Dedifferentiated amniotic fluid mesenchymal stem cell (primary cell): ENCODE measurements around the gene TMEM135.

ENCODE experiments used
- DNase-seq: peaks from one replicate; pipeline ENCODE4 v3.0.0-alpha.2; 2016; ENCODE audit errors: extremely low spot score

The TMEM135 gene

DNA sequence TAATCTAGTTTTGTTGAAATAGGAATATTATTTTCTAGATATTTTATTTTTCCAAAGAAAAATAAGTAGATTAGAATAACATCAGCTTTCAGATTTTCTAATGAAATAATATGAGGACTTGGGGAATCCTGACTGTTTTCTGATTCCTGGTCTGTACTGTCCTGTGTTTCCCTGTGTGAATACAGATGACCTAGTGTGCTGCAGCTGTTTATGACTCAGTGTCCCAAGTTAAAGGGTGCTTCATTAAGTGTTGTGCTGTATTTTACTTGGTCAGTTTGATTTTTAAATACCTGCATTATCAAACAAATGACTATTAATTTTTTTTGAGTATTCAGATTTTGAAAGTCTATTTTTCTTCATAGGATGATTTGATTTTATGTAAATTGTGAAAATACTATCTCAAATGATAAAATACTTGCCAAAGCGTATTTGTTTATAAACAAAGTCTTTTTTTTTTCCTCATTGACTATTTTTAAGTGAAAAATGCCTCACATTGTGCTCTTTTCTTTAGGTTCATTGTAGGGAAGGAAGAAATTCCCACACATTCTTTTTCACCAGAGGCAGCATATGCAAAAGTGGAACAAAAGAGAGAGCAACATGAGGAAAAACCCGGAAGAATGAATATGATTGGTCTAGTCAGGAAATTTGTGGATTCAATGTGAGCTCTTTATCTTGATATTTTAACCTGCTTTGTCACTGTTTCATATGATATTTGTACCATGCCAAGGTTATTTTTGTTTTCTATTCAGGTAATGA, 264.2 kb downstream of the TMEM135 start:
- no peak for DNase-seq

DNA sequence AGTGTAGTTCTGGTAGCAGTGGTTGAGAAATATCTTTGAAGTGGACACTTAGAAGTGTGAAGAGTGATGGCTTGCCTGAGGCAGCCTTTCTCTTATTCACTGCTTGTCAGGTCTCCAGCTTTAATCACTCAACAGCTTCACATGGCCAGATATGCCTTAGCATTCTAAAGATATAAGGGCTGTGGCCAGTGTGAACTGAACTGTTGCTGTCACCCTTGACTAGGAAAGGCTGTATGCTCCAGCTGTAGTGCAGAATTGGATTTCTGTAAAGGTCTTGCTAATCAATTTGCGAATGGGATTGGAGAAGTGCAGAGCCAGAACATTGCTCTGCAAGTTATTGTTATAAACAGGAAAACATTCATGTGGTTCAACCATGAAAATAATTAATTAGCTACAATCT, 266.7 kb downstream of the TMEM135 start:
- DNase-seq: no peak

DNA sequence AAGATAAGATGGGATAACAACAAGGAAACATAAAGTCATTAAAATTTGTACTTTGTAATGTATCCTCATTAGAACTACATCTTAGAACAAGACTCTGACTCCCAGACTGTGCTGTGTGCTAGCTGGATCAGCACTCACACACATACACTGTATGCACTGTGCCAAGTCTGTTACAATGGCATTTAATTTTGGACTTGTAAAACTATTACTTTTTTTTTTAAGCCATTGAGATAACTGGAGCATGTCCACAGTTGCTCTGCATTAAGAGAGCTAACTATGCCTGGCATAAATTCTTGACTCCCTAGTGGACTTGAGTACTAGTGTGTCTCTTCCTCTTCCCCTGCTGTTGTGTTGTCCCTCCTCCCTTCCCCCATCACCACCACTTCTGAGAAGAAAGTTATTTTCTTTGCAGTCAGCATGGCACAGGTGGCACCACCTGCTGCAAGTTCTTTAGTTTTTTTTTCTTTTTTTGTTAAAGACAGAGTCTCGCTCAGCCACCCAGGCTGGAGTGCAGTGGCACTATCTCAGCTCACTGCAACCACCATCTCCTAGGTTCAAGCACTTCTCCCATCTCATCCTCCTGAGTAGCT, 268.6 kb downstream of the TMEM135 start:
- DNase-seq: peak; percentile 46

DNA sequence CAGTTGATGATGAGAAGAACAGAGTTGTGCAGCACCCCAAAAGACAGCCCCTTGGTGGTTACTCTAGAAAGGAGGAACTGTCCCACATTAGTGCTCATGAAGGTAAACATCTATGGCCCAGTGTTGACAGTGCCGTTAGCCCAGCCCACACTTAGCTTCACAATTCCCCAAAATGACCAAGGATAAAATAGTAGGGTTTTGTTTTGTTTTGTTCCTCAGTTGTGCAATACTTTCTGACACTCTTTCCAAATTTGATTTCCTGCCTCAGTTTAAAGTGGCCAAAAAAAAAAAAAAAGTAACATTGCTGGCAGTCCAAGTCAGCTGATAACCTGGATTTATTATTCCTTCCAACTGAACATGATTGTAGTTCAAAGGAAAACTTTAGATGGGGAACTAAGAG, 269.4 kb downstream of the TMEM135 start:
- no peak for DNase-seq

DNA sequence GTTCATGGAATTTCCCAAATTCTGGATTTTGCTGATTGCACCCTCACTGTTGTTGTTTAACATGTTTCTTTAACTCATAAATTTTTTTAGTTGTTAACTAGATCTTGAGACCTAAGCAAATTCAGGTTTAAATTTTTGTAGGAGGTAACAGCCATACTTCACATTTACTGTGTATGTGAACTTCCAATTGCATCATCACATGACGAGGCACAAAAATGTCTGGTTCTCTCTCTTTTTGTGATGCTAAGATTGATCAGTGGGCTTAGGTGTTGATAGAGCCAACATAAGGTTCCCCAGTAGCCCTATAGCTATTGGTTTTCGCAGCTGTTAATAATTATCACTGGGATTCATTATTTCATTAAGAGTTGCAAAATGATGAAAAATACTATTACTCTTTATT, 277.5 kb downstream of the TMEM135 start:
- no peak for DNase-seq

DNA sequence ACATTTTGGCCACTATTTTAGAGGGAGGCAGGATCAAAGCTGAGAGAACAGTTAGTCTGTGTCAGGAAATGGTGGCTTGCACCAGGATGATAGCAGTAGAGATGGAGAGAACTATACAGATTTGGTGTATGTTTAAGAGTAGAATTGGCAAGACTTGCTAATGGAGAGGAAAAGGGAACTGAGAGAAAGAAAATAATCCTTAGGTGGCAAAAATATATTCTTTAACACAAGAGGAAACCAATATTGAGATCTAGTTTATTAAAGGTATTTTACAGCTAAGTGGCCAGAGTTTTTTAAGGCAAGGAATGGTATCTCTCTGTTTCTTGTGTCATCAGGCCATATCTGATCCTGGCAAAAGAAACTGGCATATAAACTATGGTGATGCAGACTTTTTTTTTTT, 278.8 kb downstream of the TMEM135 start:
- no peak for DNase-seq

DNA sequence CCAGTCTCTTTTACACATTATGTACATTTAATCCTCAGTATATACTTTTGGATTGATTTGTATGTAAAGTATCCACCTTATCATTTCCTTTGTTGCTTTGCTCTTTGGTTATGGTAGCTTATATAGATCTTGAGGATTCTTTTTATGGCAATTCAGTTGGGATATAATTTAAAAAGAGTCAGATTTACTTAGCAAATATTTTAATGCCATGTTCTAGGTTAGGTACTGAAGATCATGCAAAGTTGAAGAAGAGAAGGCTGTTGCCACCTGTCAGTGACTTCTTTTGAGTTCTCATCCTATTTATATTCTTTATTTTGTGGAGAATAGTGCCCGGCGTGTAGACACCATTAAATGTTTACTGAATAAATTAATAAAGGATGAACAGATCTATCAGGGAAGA, 279.7 kb downstream of the TMEM135 start:
- DNase-seq: no peak

DNA sequence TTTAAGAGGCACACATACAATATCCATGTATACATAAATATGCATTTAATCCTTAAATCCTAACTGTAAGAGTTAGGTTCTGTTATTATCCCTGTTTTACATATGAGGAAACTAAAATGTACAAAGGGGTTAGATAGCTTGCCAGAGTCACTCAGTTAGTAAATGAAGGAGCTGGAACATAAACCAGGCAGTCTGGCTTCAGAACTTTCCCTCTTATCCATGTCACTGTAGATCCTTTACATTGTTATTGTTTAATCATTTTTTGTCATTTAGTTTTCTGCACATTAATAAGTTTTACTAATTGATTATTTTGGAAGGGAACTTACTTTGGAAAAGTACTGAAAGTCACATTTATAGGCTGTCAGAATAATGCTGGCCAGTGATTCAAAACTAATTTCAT, 282.4 kb downstream of the TMEM135 start:
- DNase-seq: no peak

DNA sequence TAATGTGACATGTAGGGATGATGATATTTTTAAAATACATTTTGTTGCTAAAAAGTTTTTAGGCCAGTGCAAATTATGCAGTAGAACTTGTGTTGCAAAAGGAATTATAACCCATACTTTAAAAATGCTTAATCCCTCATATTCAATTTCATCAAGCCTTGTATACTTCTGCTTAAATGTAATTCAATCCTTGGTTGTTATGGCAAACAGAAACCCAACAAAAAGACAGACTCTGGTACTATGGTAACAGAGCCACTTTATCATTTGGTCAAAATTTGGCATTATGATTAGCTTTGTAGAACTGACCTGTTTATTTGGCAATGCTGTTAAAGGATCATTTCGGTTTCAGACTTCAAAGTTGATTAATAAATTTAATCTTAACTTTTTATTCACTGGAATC, 284.8 kb downstream of the TMEM135 start:
- DNase-seq: peak; percentile 30

DNA sequence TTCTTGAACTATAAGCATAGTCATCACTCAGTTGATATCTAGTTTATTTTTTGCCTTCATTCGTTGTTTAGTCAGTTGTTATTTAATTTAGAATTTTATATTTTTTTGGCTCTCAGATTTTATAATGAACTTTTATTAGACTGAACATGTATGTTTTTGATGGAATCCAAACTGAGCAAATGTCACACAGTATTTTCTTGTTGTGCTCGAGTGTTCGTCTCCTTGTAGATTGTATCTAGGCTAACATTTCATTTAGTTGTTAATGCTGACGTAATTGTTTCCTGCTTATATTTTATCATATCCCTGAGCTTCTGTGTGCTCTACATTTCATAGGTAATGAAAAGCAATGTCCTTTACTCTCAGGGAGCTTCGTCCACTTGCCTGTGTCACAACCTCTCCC, 286.2 kb downstream of the TMEM135 start:
- no peak for DNase-seq

DNA sequence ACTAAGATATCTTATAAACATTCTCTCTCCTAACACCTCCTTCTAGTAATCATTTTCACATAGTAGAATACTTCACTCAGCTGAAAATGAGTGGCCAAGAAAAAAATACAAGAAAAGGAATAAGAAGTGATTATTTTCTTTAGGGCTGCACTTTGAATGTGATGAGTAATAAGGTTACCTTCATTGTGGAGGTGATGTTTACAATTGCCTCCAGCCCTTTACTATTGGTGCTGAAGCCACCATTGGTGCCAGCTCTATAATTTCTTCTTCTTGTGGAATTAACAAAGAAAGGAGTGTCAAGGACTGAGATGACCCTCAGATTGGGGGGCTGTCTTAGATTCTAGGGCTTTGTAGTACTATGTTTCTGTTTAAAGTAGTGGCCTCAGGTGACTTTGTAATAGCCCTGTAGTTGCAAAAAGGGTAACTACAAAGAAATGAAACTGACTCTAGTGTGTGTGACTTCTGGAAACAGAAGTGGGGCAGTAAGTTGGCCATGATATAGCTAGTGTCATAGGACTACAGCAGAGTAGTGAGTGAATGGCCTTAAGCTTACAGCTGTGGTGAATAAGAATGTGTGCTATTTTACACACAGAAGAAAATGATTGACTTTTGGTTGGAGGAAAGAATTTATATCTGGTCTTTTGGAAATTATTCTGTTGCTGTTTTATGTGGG, 287.2 kb downstream of the TMEM135 start:
- DNase-seq: no peak

DNA sequence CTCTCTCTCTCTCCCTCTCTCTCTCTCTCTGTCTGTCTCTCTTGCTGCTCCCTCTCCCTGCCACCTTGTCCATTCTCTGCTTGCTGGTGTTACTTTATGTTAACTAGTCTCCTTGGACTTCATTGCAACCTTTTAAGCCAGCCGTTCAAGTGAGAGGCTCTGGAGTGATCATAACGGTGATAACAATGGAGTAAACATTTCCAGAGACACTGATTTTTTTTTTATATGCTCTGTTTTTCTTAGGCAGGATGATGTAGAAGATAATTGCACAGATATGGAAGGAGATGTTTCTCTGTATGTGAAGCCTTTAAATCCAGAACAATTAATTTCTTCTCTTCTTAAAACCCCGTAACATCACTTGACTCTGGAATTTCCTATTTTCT, 287.7 kb downstream of the TMEM135 start:
- no peak for DNase-seq

DNA sequence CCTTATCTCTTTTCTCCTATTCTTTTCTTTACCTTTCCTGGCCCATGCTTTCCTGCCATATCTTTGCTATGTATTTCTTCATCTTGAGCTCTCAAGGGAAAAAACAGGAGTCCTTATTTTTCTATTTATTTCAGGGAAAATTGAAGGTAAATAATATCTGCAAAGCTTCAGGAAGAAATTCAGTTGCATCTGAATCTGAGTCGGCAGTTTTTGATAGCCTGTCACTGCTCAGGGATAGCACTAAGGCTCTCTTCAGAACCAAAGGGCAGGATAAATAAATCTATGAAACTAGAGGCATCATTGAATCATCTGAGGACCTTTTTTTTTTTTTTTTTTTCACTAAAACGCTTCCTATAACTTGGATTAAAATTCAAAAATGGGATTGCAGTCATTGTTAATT, 288.9 kb downstream of the TMEM135 start:
- DNase-seq: no peak

DNA sequence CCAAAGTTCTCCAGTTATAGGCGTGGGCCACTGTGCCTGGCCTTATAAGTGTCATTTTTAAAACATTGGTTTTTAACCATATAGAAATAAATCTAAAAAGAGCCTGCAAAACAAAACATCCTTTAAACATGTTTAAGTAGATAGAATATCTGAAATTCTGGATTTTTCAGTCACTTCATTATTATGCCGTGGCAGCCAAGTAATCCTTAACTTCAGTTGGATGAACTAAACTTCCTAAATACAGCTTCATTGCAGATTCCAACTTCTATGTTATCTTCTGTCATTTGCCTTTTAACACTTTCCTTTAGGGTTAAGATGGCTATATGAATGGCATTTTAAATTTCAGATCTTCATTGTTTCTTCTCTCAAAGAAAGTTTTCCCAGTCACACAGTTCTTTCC, 291.4 kb downstream of the TMEM135 start:
- no peak for DNase-seq

DNA sequence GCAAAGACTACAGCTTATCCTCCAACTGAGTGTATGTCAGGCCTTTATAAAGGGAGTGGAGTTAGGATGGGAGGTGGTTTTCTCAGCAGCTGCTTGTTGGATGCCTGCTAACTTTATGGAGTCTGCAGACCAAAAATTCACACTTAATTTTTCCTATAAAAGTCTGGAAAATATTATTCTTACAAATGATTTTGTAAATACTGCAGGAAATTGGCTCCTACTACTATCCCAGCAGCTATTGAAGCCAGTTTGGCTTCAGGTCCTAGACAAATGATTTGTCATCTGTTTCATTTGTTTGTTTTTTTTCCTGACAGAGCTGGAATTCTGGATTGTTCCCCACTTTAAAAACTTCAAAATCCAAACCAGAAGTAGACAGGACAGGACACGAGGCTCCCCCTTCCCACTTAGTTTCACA, 292.5 kb downstream of the TMEM135 start:
- DNase-seq: no peak

DNA sequence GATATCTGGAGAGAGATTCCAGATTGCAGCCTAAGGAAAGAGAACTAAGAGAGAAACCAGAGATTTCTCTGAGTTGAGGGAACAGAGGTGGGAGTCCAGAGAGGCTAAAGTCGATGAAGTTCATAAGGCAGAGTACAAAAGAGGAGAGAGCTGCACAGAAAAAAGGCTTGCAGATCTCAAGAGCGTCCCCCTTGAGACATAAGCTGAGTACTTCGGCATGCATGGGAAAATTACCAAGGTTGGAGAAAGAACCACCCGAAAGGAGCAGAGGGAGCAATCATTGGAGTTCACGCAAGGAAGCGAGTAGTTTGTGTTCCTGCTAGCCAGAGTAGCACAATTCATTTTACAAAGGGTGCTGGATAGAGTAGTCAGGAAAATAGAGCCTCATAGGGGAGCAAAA, 293.5 kb downstream of the TMEM135 start:
- no peak for DNase-seq

DNA sequence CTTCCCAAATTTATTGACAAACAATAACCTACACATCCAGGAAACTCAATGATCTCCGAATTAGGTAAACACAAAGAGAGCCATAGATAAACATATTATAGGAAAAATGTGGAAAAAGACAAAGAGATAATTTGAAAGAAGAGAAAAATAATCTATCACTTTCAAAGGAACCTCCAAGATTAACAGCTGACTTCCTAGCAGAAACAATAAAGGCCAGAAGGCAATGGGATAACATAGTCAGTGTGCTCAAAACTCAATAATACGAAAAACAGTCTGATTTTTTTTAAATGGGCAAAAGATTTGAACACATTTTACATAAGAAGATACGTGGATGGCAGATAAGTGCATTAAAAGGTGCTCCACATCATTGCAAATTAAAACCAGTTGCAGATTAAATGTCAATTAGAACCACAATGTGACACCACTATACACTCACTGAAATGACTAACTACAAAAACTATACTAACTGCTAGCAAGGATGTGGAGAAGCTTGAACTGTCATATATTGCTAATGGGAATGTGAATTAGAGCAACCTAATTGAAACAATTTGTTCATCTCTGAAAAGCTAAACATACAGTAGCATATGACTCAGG, 300.4 kb downstream of the TMEM135 start:
- no peak for DNase-seq

DNA sequence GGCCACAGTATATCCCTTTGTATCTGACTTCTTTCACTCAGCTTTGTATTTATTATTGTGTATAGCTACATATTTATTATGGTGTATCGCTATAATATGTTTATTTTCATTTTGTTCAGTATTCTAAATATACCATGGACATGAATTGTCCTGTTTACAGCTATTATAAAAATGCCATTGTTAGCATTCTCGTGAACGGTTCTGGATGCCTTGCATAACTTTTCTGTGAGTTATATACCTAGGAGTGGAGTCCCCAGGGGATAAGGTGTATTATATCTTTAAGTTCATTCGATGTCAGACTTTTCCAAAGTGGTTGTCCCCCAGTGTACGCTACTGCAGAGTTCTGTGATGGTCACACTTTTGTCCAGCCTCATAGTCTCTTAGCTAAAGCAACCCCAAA, 301.7 kb downstream of the TMEM135 start:
- DNase-seq: no peak

DNA sequence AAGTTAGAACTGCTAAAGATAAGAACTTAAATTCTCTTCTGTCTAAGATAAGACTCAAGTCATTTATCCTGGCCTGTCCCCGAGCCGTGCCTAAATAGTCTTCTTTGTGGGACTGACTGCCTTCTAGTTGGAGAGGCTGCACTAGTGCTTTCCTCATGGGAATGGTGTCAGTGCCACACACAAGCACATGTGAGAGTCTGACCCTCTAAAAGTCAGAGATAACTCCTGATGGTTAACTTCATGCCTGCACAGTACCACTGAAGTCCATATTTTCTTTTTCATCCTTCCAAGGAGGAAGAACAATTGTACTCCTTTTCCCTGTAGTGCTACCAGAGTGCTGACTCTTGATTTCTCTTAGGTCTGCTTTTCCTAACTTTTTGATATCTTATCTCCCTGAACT, 309.7 kb downstream of the TMEM135 start:
- DNase-seq: no peak

DNA sequence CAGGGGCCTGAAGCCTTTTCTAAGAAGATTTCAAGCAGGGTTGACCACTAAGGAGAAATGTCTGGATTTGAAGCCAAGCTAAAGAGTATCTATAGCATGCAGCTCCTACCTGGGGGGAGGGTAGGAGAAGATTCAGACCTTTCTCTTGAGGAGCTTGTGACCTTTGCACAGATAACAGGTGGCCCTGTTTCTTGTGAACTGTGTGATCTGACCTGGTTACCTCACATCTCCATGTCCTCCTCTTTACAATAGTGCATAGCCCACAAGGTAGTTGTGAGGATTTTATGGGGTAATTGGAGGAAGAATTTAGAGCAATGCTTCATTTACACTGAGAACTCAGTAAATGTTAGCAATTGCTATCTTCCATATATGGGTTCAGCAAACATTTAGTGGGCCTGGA, 310.1 kb downstream of the TMEM135 start:
- no peak for DNase-seq

DNA sequence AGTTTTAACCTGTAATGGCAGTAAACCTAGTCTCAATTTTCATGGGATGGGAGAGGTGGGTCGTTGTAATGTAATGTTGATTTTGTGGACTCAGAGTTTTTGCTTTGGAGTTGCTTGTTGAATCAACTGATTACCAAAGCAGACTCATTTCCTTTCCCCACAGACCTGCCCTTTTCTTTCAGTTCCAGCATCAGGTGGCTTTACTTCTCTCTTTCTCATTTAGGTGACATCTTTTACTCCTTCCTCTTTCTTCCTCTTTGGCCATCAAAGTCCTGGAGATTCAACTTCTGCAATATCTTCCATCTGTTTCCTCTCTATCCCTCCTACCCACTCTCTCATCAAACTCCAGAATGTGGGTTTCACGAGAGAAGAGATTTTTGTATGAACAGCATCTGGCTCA, 313.9 kb downstream of the TMEM135 start:
- DNase-seq: no peak

DNA sequence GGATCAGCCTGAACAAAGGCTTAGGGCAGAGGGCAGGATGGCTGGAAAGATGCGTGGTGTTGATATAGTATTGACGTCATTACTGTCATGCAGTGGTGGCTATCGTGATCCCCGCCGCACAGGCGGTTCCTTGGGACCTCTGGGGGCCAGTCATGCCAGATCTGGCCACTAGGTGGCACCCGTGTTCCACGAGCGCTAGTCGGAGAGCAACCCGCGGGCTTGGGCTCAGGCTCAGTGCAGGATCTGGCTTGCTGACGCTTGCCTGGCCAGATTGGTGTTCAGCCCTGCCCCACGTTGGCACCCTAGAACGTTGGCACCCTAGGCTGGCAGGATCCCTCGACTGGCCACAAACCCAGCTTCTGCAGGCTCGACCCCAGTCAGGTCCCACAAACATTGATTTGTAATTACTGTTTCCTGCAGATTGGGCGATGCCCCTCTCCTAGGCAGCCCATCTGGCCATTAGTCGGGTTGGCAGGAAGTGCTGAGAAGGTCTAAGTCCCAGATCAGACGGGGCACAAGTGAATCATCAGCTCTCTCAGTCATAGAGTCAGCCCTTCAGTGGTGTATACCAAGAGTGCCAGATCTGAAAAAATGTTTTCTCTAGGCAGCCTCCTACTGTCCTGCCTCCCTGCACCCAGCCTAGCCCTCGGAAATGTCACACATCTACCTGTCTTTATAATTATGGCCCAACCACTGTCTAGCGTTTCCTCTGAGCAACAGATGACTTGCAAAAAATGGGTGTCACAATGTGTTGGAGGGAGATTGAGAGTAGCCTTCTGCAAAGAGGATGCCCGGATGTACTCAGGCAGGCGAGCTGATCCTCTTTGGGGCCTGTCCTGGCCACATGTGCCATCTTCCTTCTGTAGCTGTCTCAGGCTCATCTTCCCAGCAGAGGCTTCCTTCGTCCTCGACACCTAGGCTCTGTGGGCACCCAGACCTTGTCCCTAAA, 315.3 kb downstream of the TMEM135 start:
- DNase-seq: peak; percentile 74
